ENCODE measurements around the gene ZNF140.

Gene ZNF140

GRCh38 chr12:133083345-133083744 lies 2.6 kb downstream of the ZNF140 start:
- H3K27ac ChIP-seq (ENCODE audit: insufficient read depth in 1 of 2, low read depth in 1 of 2, low read length in 2 of 2, poor library complexity in 1 of 2, severe bottlenecking in 2 of 2): no peak overlapping the region
- H3K9me3 ChIP-seq (ENCODE audit: control extremely low read depth in 1 of 5, control insufficient read depth in 4 of 5, insufficient read depth in 2 of 5, low read depth in 1 of 5, low read length in 4 of 5): peaks cover 27 to 71% (median 53%) of the 10 kb centered on the region in 5 experiments
- ChIA-PET CTCF (no interaction called here), POLR2A (no interaction called here)
- DNase-seq: no peak
- peaks cover 32 to 65% (median 54%) of the 10 kb centered on the region in 4 experiments for H3K36me3 ChIP-seq (ENCODE audit: control insufficient read depth in 4 of 4, insufficient read depth in 4 of 4, low read length in 3 of 4)
- WGBS (ENCODE audit: insufficient coverage): 97% methylated on average over 5 of the region's 6 CpGs
- peak overlapping the region in 3 of 7 experiments; percentile 11 to 17 (median 16) for H3K4me3 ChIP-seq (ENCODE audit: control insufficient read depth in 1 of 7, extremely low read depth in 1 of 7, insufficient read depth in 4 of 7, low read depth in 2 of 7, low read length in 6 of 7)
- H3K27me3 ChIP-seq (replicated peaks in 2 of 5; ENCODE audit: control insufficient read depth in 4 of 5, insufficient read depth in 5 of 5, low read length in 4 of 5): no peaks in the 10 kb centered on the region
- H3K4me1 ChIP-seq (ENCODE audit: control extremely low read depth in 1 of 4, control insufficient read depth in 4 of 4, insufficient read depth in 4 of 4, low read length in 3 of 4): peaks cover 0 to 12% (median 9%) of the 10 kb centered on the region in 4 experiments

- POLR2A ChIA-PET: no interaction called here
Observed at GRCh38 chr12:133105620-133106019, 24.9 kb downstream of the ZNF140 start.

GRCh38 chr12:133106253-133106652 lies 25.5 kb downstream of the ZNF140 start:
- Histone ChIP-seq H3K27me3 (replicated peaks in 2 of 5; ENCODE audit: control insufficient read depth in 4 of 5, insufficient read depth in 5 of 5, low read length in 4 of 5) (no peaks in the 10 kb centered on the region), H3K9me3 (ENCODE audit: control extremely low read depth in 1 of 5, control insufficient read depth in 4 of 5, insufficient read depth in 2 of 5, low read depth in 1 of 5, low read length in 4 of 5) (peaks cover 39 to 93% (median 52%) of the 10 kb centered on the region in 5 experiments), H3K4me3 (ENCODE audit: control insufficient read depth in 1 of 7, extremely low read depth in 1 of 7, insufficient read depth in 4 of 7, low read depth in 2 of 7, low read length in 6 of 7) (peak overlapping the region in 1 of 7 experiments; percentile 25), H3K4me1 (ENCODE audit: control extremely low read depth in 1 of 4, control insufficient read depth in 4 of 4, insufficient read depth in 4 of 4, low read length in 3 of 4) (no peaks in the 10 kb centered on the region), H3K36me3 (ENCODE audit: control insufficient read depth in 4 of 4, insufficient read depth in 4 of 4, low read length in 3 of 4) (peaks cover 12 to 84% (median 41%) of the 10 kb centered on the region in 4 experiments), H3K27ac (ENCODE audit: insufficient read depth in 1 of 2, low read depth in 1 of 2, low read length in 2 of 2, poor library complexity in 1 of 2, severe bottlenecking in 2 of 2) (no peak overlapping the region)
- ChIA-PET POLR2A (no interaction called here), CTCF (interaction anchor here (0.9 kb wide), 1 partner anchor 14 kb away, joined by 3 read pairs; no protein-coding TSS in a partner anchor)
- DNase-seq: peak in 1 of 3 donors; percentile 15
- 100% methylated on average over 2 of the region's 5 CpGs for WGBS (ENCODE audit: insufficient coverage)

More at GRCh38 chr12:133105620-133106019, 24.9 kb downstream of the ZNF140 start:
- Histone ChIP-seq H3K4me3 (ENCODE audit: control insufficient read depth in 1 of 7, extremely low read depth in 1 of 7, insufficient read depth in 4 of 7, low read depth in 2 of 7, low read length in 6 of 7) (peak overlapping the region in 1 of 7 experiments; percentile 10), H3K36me3 (ENCODE audit: control insufficient read depth in 4 of 4, insufficient read depth in 4 of 4, low read length in 3 of 4) (peaks cover 18 to 89% (median 45%) of the 10 kb centered on the region in 4 experiments), H3K27ac (ENCODE audit: insufficient read depth in 1 of 2, low read depth in 1 of 2, low read length in 2 of 2, poor library complexity in 1 of 2, severe bottlenecking in 2 of 2) (no peak overlapping the region), H3K9me3 (ENCODE audit: control extremely low read depth in 1 of 5, control insufficient read depth in 4 of 5, insufficient read depth in 2 of 5, low read depth in 1 of 5, low read length in 4 of 5) (peaks cover 42 to 94% (median 57%) of the 10 kb centered on the region in 5 experiments), H3K4me1 (ENCODE audit: control extremely low read depth in 1 of 4, control insufficient read depth in 4 of 4, insufficient read depth in 4 of 4, low read length in 3 of 4) (no peaks in the 10 kb centered on the region), H3K27me3 (replicated peaks in 2 of 5; ENCODE audit: control insufficient read depth in 4 of 5, insufficient read depth in 5 of 5, low read length in 4 of 5) (no peaks in the 10 kb centered on the region)
- CTCF ChIA-PET: no interaction called here
- no peak for DNase-seq
- WGBS (ENCODE audit: insufficient coverage): 90% methylated on average over 2 of the region's 3 CpGs

- peak overlapping the region in 1 of 7 experiments; percentile 39 for H3K4me3 ChIP-seq (ENCODE audit: control insufficient read depth in 1 of 7, extremely low read depth in 1 of 7, insufficient read depth in 4 of 7, low read depth in 2 of 7, low read length in 6 of 7)
- no peak overlapping the region for H3K27ac ChIP-seq (ENCODE audit: insufficient read depth in 1 of 2, low read depth in 1 of 2, low read length in 2 of 2, poor library complexity in 1 of 2, severe bottlenecking in 2 of 2)
- H3K9me3 ChIP-seq (ENCODE audit: control extremely low read depth in 1 of 5, control insufficient read depth in 4 of 5, insufficient read depth in 2 of 5, low read depth in 1 of 5, low read length in 4 of 5): peaks cover 36 to 91% (median 52%) of the 10 kb centered on the region in 5 experiments
- peaks cover 11 to 76% (median 35%) of the 10 kb centered on the region in 4 experiments for H3K36me3 ChIP-seq (ENCODE audit: control insufficient read depth in 4 of 4, insufficient read depth in 4 of 4, low read length in 3 of 4)
- no peak for DNase-seq
- no CpG with 5 or more reads among the region's 1 CpG for WGBS (ENCODE audit: insufficient coverage)
- ChIA-PET CTCF (interaction anchor here (0.9 kb wide), 1 partner anchor 13 kb away, joined by 3 read pairs; no protein-coding TSS in a partner anchor), POLR2A (no interaction called here)
- H3K27me3 ChIP-seq (replicated peaks in 2 of 5; ENCODE audit: control insufficient read depth in 4 of 5, insufficient read depth in 5 of 5, low read length in 4 of 5): no peaks in the 10 kb centered on the region
- H3K4me1 ChIP-seq (ENCODE audit: control extremely low read depth in 1 of 4, control insufficient read depth in 4 of 4, insufficient read depth in 4 of 4, low read length in 3 of 4): no peaks in the 10 kb centered on the region
Observed at GRCh38 chr12:133107121-133107520, 26.4 kb downstream of the ZNF140 start.

- Histone ChIP-seq H3K27me3 (replicated peaks in 2 of 5; ENCODE audit: control insufficient read depth in 4 of 5, insufficient read depth in 5 of 5, low read length in 4 of 5) (no peaks in the 10 kb centered on the region), H3K9me3 (ENCODE audit: control extremely low read depth in 1 of 5, control insufficient read depth in 4 of 5, insufficient read depth in 2 of 5, low read depth in 1 of 5, low read length in 4 of 5) (peaks cover 35 to 83% (median 47%) of the 10 kb centered on the region in 5 experiments), H3K4me1 (ENCODE audit: control extremely low read depth in 1 of 4, control insufficient read depth in 4 of 4, insufficient read depth in 4 of 4, low read length in 3 of 4) (no peaks in the 10 kb centered on the region), H3K27ac (ENCODE audit: insufficient read depth in 1 of 2, low read depth in 1 of 2, low read length in 2 of 2, poor library complexity in 1 of 2, severe bottlenecking in 2 of 2) (no peak overlapping the region), H3K36me3 (ENCODE audit: control insufficient read depth in 4 of 4, insufficient read depth in 4 of 4, low read length in 3 of 4) (peaks cover 11 to 66% (median 29%) of the 10 kb centered on the region in 4 experiments), H3K4me3 (ENCODE audit: control insufficient read depth in 1 of 7, extremely low read depth in 1 of 7, insufficient read depth in 4 of 7, low read depth in 2 of 7, low read length in 6 of 7) (no peak overlapping the region)
- WGBS (ENCODE audit: insufficient coverage): no CpG with 5 or more reads among the region's 2 CpGs
- no peak for DNase-seq
- CTCF ChIA-PET: no interaction called here
- POLR2A ChIA-PET: no interaction called here
Observed at GRCh38 chr12:133108150-133108549, 27.4 kb downstream of the ZNF140 start.

- Histone ChIP-seq H3K4me1 (ENCODE audit: control extremely low read depth in 1 of 4, control insufficient read depth in 4 of 4, insufficient read depth in 4 of 4, low read length in 3 of 4) (no peaks in the 10 kb centered on the region), H3K36me3 (ENCODE audit: control insufficient read depth in 4 of 4, insufficient read depth in 4 of 4, low read length in 3 of 4) (peaks cover 13 to 63% (median 28%) of the 10 kb centered on the region in 4 experiments), H3K27me3 (replicated peaks in 2 of 5; ENCODE audit: control insufficient read depth in 4 of 5, insufficient read depth in 5 of 5, low read length in 4 of 5) (no peaks in the 10 kb centered on the region), H3K4me3 (ENCODE audit: control insufficient read depth in 1 of 7, extremely low read depth in 1 of 7, insufficient read depth in 4 of 7, low read depth in 2 of 7, low read length in 6 of 7) (no peak overlapping the region), H3K9me3 (ENCODE audit: control extremely low read depth in 1 of 5, control insufficient read depth in 4 of 5, insufficient read depth in 2 of 5, low read depth in 1 of 5, low read length in 4 of 5) (peaks cover 30 to 92% (median 59%) of the 10 kb centered on the region in 5 experiments), H3K27ac (ENCODE audit: insufficient read depth in 1 of 2, low read depth in 1 of 2, low read length in 2 of 2, poor library complexity in 1 of 2, severe bottlenecking in 2 of 2) (no peak overlapping the region)
- CTCF ChIA-PET: interaction anchor here (0.9 kb wide), 1 partner anchor 14 kb away, joined by 3 read pairs; no protein-coding TSS in a partner anchor
- no CpG with 5 or more reads among the region's 3 CpGs for WGBS (ENCODE audit: insufficient coverage)
- DNase-seq: no peak
- POLR2A ChIA-PET: no interaction called here
Observed at GRCh38 chr12:133120385-133121191, 39.9 kb downstream of the ZNF140 start.

- Histone ChIP-seq H3K4me1 (ENCODE audit: control extremely low read depth in 1 of 4, control insufficient read depth in 4 of 4, insufficient read depth in 4 of 4, low read length in 3 of 4) (peaks cover 0 to 6% (median under 1%) of the 10 kb centered on the region in 4 experiments), H3K27ac (ENCODE audit: insufficient read depth in 1 of 2, low read depth in 1 of 2, low read length in 2 of 2, poor library complexity in 1 of 2, severe bottlenecking in 2 of 2) (no peak overlapping the region), H3K4me3 (ENCODE audit: control insufficient read depth in 1 of 7, extremely low read depth in 1 of 7, insufficient read depth in 4 of 7, low read depth in 2 of 7, low read length in 6 of 7) (no peak overlapping the region), H3K27me3 (replicated peaks in 2 of 5; ENCODE audit: control insufficient read depth in 4 of 5, insufficient read depth in 5 of 5, low read length in 4 of 5) (no peaks in the 10 kb centered on the region), H3K9me3 (ENCODE audit: control extremely low read depth in 1 of 5, control insufficient read depth in 4 of 5, insufficient read depth in 2 of 5, low read depth in 1 of 5, low read length in 4 of 5) (peaks cover 30 to 74% (median 44%) of the 10 kb centered on the region in 5 experiments), H3K36me3 (ENCODE audit: control insufficient read depth in 4 of 4, insufficient read depth in 4 of 4, low read length in 3 of 4) (peaks cover 13 to 51% (median 31%) of the 10 kb centered on the region in 4 experiments)
- ChIA-PET POLR2A (no interaction called here), CTCF (no interaction called here)
- WGBS (ENCODE audit: insufficient coverage): no CpG with 5 or more reads among the region's 2 CpGs
- DNase-seq: no peak
Observed at GRCh38 chr12:133124674-133125073, 44.0 kb downstream of the ZNF140 start.
